ENCODE measurements around the gene KCTD16.

KCTD16 gene

DNA sequence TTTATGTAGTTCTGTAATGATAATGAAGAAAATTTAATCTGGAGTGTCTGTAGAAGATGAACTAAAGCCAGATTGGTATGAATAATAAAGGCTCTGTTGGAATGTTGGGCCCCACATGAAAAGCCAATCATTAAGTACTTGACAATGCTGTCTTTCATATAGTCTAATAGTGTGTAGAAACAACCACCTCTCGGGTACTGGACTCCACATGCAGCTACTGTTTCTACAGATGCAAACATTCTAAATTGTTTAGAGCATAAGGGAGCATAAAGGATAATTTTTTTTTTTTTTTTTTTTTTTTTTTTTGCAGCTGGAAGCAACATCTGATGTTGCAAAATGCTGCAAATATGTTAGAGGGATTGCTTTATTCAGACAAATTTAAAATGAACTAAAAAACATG lies 354.3 kb downstream of the KCTD16 start:
- DNase-seq (ENCODE audit: low read depth, low spot score), result no peak

DNA sequence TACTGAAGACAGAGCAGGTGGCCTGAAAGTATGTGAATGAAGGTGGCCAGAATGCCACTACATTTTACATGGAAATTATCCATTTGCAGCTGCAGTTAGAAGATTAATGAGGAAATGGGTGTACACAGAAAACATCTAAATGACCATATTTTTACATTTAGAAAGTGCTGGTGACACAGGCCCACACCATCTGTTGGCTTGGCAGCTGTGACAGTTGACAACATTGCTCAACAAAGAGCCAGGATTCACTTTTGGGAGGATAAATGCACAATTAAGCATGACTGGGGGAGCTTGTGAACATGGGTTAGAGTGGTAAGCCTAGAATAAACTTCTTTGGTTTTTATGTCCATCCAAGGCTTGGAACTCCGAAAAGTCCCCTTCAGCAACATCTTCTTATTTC lies 360.5 kb downstream of the KCTD16 start:
- DNase-seq (ENCODE audit: low read depth, low spot score), result no peak

Measured in astrocyte of the hippocampus (primary cell).